Heart left ventricle (tissue), 16 donors: ENCODE results near the gene STRA6. TPM values are rescaled to one million over a fixed set of nuclear protein-coding genes. Genes with fewer than 3 reads are reported as not detected.

Experiments
- ATAC-seq, 4 donors: fragments of 200-7000 bp; cut with Tn5 transposase; one replicate each; pipeline ENCODE4 v1.9.1; 2020 to 2022; ENCODE audit warnings: moderate library complexity in 4 of 4, mild to moderate bottlenecking in 3 of 4, moderate number of reproducible peaks in 1 of 4
- DNase-seq, 5 donors: peaks; one replicate each; pipeline ENCODE4 v3.0.0-alpha.2; 2020
- H3K27ac ChIP-seq, 12 donors: fragments of 200-600 bp; sonication (generic) in 4 of 12; one replicate each; pipeline versions ENCODE4 v1.5.0 to v1.8.0; 2016 to 2022; ENCODE audit warnings: mild to moderate bottlenecking in 2 of 12
- H3K27me3 ChIP-seq, 9 donors: fragments of 200-600 bp; sonication (generic) in 2 of 9; one replicate each; pipeline versions ENCODE4 v1.5.1 to v1.8.0; 2016 to 2022; ENCODE audit warnings: mild to moderate bottlenecking in 3 of 9
- H3K36me3 ChIP-seq, 9 donors: fragments of 200-600 bp; sonication (generic) in 2 of 9; one replicate each; pipeline versions ENCODE4 v1.5.0 to v1.8.0; 2018 to 2022; ENCODE audit warnings: mild to moderate bottlenecking in 2 of 9
- H3K4me1 ChIP-seq, 12 donors: fragments of 200-600 bp; sonication (generic) in 4 of 12; one replicate each; pipeline versions ENCODE4 v1.5.0 to v1.8.0; 2016 to 2022; ENCODE audit warnings: mild to moderate bottlenecking in 3 of 12
- H3K4me3 ChIP-seq, 12 donors: fragments of 200-600 bp; sonication (generic) in 4 of 12; one replicate each; pipeline versions ENCODE4 v1.5.0 to v1.8.0; 2017 to 2022; ENCODE audit warnings: mild to moderate bottlenecking in 9 of 12, moderate library complexity in 4 of 12
- H3K9me3 ChIP-seq, 12 donors: fragments of 200-600 bp; sonication (generic) in 4 of 12; one replicate each; pipeline versions ENCODE4 v1.5.0 to v1.8.0; 2016 to 2022; ENCODE audit warnings: mild to moderate bottlenecking in 1 of 12
- POLR2A ChIP-seq, 2 donors: fragments of 450-650 bp; IDR thresholded peaks; one replicate each; pipeline ENCODE4 v1.6.1; 2017; ENCODE audit warnings: antibody characterized with exemption in 2 of 2, mild to moderate bottlenecking in 2 of 2, moderate library complexity in 2 of 2
- WGBS, 4 donors: extraction: QIAGEN DNeasy Blood & Tissue Kit in 2 of 4; methylation state at CpG; one replicate each; pipeline versions ENCODE4 v1.1.5 to v1.1.7; 2013 to 2018; 5-methylcytosine and 5-hydroxymethylcytosine counted together
- intact Hi-C, 10 donors: fragments of 100-400 bp; cut with DNase I; formaldehyde crosslinking; loops; one replicate each; pipeline versions ENCODE4 v1.11.1 to v1.14.2; 2022
- polyA plus RNA-seq, 2 donors: library from polyadenylated mRNA; stranded (reverse); fragments of 200-250 nt; gene quantifications; one replicate each; pipeline ENCODE4 v1.2.3, GENCODE V29; 2013
- total RNA-seq, 9 donors: library from RNA; depleted of rRNA in 2 of 9; stranded (reverse); fragments of >200 nt in 2 of 9; fragmentation: NEBNext Ultra II Directional in 3 of 9; extraction: Animal tissue kit (Norgen Biotek cat#: 25700) in 3 of 9; gene quantifications; one replicate each; pipeline versions ENCODE4 v1.1.0 to v1.2.4, GENCODE V29; 2016 to 2023
- TF ChIP-seq, protein P1 (sequence below), 12 donors: fragments of 200-600 bp; sonication (generic) in 4 of 12; IDR thresholded peaks; one replicate each; pipeline versions ENCODE4 v1.5.0 to v1.8.0; 2018 to 2022; ENCODE audit warnings: antibody characterized with exemption in 12 of 12, mild to moderate bottlenecking in 5 of 12
- donor health status: ischemic (EF 13 %, LVEDD 7.1; RV severe dilation, severe dysfunction).
- donor health status: healthy with polysubstance abuse.
- donor health status: DM: no; HTN: yes; CAD: no.
- donor health status: DM: no; HTN: no; CAD: no.
- donor health status: ischemic (EF 25% LVEDD 6.9; RV normal size, moderate dysfunction).
- donor health status: ischemic (EF 25% LVEDD 5.7; RV mildly dilated, moderate dysfunction).
- donor health status: healthy.
- donor health status: DM: yes; HTN: yes; CAD: no.
- donor health status: ischemic (EF 35%, LVEDD 5.7; RV mildly dilated, moderate dysfunction).
- donor health status: nonischemic (EF 11% LVEDD 7.7; RV severe dilation, severe dysfunction).
- donor health status: DM: yes; HTN: yes; CAD: no.
- donor health status: PGD.
- donor health status: ischemic (EF 29% LVEDD 5.4; RV normal size, mild dysfunction).
- donor health status: nonischemic (EF 23%, LVEDD 6.1; RV moderate dilation, normal function).

The STRA6 gene
- total and polyA plus RNA-seq, 11 donors: 0.08 to 0.24 (median 0.14) TPM; not detected in 8

DNA sequence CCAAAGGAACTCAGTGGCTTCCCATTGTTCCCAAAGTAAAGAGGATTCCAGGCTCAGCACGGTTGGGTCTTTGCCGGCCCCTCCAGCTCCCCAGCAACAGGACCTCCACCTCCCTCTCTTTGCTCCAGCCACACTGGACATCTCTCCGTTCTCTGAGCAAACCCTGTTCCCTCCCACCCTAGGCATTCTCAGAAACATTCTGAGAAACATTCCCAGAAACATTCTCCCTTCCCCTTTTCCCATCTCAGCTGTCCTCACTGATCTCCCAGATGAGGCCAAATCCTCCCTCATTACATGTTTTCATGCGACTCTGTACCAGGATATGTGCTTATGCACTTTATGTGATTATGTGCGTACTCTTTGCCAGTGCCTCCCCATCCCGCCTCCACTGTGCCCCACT is 47.7 kb upstream of the STRA6 start:
- H3K27me3 ChIP-seq: peaks cover 0 to 9% (median 5%) of the 10 kb centered on the region in 9 donors
- DNase-seq (no peak), ATAC-seq (no peak)
- H3K4me3 ChIP-seq: no peak overlapping the region
- H3K36me3 ChIP-seq: no peaks in the 10 kb centered on the region
- H3K9me3 ChIP-seq: no peaks in the 10 kb centered on the region
- peak overlapping the region in 4 of 12 donors; percentile 8 to 77 (median 54) for H3K27ac ChIP-seq
- peaks cover 0 to 39% (median 21%) of the 10 kb centered on the region in 12 donors for H3K4me1 ChIP-seq
- intact Hi-C loops: loop anchor here in 3 of 10 donors (5.0 to 10.0 kb wide), 3 partner anchors 37 to 55 kb away; no protein-coding TSS in a partner anchor
- no peak for TF ChIP-seq POLR2A (IDR thresholded peaks at IDR 0.05)
- TF ChIP-seq, protein P1, sequence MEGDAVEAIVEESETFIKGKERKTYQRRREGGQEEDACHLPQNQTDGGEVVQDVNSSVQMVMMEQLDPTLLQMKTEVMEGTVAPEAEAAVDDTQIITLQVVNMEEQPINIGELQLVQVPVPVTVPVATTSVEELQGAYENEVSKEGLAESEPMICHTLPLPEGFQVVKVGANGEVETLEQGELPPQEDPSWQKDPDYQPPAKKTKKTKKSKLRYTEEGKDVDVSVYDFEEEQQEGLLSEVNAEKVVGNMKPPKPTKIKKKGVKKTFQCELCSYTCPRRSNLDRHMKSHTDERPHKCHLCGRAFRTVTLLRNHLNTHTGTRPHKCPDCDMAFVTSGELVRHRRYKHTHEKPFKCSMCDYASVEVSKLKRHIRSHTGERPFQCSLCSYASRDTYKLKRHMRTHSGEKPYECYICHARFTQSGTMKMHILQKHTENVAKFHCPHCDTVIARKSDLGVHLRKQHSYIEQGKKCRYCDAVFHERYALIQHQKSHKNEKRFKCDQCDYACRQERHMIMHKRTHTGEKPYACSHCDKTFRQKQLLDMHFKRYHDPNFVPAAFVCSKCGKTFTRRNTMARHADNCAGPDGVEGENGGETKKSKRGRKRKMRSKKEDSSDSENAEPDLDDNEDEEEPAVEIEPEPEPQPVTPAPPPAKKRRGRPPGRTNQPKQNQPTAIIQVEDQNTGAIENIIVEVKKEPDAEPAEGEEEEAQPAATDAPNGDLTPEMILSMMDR (IDR thresholded peaks at IDR 0.05): no peak
- 85 to 87% (median 86%) methylated on average over 6 of the region's 6 CpGs for WGBS, 4 donors

DNA sequence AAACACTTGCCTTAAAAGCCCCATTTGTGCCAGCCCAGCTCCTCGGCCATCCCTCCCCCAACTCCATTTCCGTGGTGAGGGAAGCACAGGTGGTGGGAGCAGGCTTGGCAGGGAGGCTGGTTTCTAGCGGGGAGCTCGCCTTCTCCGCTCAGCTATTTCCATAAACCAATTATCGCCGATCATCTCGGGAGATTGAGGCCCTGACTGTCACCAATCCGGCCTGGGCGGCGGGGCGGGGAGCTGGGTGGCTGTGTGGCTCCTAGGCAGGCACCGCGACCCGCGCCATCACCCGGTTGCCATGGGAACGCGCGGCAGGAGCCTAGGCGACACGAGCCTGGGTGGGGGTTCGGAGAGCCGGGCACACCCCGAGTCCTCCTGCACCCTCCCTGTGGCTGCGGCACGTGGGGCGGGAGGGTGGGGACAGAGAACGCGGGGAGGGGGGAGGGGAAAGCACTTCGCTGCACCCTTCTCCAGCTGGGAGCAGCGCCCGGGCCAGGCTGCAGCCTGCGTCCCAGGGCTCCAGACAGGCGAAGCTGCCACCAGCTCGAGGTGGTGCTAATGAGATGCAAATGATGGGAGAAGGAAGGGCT is 42.9 kb upstream of the STRA6 start:
- ATAC-seq: peak in 3 of 4 donors; percentile 31 to 46 (median 45)
- peaks cover 0 to 40% (median 21%) of the 10 kb centered on the region in 12 donors for H3K4me1 ChIP-seq
- no peaks in the 10 kb centered on the region for H3K36me3 ChIP-seq
- peaks cover 0 to 12% (median 6%) of the 10 kb centered on the region in 9 donors for H3K27me3 ChIP-seq
- no peak for DNase-seq
- intact Hi-C loops: loop anchor here in 1 of 10 donors (10.0 kb wide), 1 partner anchor 49 kb away; no protein-coding TSS in a partner anchor
- 4 to 9% (median 6%) methylated on average over 18 to 36 of the region's 36 CpGs for WGBS, 4 donors
- H3K27ac ChIP-seq: no peak overlapping the region
- H3K9me3 ChIP-seq: no peaks in the 10 kb centered on the region
- TF ChIP-seq, protein P1 (IDR thresholded peaks at IDR 0.05): no peak
- TF ChIP-seq POLR2A (IDR thresholded peaks at IDR 0.05): no peak
- no peak overlapping the region for H3K4me3 ChIP-seq

DNA sequence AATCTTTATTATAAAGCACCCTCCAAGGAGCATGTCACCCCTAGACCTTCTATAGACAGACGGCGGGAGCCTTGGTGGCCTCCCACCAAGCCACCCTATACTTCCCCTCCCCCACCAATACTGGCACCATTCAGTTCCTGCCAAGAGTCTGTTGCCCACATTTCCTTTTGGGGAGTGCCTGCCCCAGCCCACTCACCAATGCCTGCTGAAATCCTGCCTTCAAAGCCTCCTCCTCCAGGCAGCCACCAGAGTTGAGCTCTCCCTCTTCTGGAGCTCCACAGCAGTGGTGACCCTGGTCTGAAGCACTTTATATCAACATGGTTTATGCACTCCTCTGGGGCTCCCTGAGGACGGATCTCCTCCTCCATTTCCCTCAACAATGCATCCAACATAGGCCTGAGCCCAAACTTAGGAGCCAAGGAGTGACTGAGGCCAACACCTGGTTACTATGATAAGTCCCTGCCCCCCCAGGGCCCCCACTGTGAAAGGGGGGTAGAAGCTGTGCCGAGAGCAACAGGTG is 42.3 kb upstream of the STRA6 start:
- Histone ChIP-seq H3K36me3 (no peaks in the 10 kb centered on the region), H3K27ac (no peak overlapping the region), H3K4me3 (no peak overlapping the region), H3K9me3 (no peaks in the 10 kb centered on the region), H3K27me3 (peaks cover 0 to 12% (median 6%) of the 10 kb centered on the region in 9 donors), H3K4me1 (peaks cover 0 to 42% (median 25%) of the 10 kb centered on the region in 12 donors)
- WGBS, 4 donors: 55 to 84% (median 60%) methylated on average over 3 to 4 of the region's 4 CpGs
- TF ChIP-seq, protein P1 (IDR thresholded peaks at IDR 0.05): no peak
- TF ChIP-seq POLR2A (IDR thresholded peaks at IDR 0.05): no peak
- intact Hi-C loops: loop anchor here in 5 of 10 donors (5.0 to 10.0 kb wide), 5 partner anchors 50 to 118 kb away; partner anchors contain the start of gene ISLR2 (in 1 of the 5)
- no peak for ATAC-seq
- no peak for DNase-seq

DNA sequence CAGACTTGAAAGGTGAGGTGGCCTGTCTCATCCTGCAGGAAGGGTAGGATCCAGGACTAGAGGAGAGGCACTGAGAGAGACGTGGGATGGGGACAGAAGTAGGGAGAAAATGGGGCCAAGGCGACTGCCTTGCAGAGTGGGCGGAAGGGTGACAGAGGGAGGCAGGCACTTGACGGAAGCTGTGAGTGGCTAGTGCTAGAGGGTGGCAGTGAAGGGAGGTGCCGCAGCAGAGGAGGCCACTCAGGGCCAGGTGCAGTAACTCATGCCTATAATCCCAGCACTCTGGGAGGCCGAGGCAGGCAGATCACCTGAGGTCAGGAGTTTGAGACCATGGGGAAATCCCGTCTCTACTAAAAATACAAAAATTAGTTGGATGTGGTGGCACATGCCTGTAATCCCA is 40.8 kb upstream of the STRA6 start:
- ATAC-seq (no peak), DNase-seq (no peak)
- H3K4me3 ChIP-seq: no peak overlapping the region
- H3K4me1 ChIP-seq: peaks cover 0 to 52% (median 30%) of the 10 kb centered on the region in 12 donors
- TF ChIP-seq POLR2A (IDR thresholded peaks at IDR 0.05): no peak
- TF ChIP-seq, protein P1 (IDR thresholded peaks at IDR 0.05): no peak
- peaks cover 0 to 12% (median 6%) of the 10 kb centered on the region in 9 donors for H3K27me3 ChIP-seq
- intact Hi-C loops: loop anchor here in 5 of 10 donors (5.0 to 10.0 kb wide), 5 partner anchors 51 to 116 kb away; partner anchors contain the start of gene ISLR2 (in 1 of the 5)
- H3K9me3 ChIP-seq: no peaks in the 10 kb centered on the region
- H3K27ac ChIP-seq: no peak overlapping the region
- no peaks in the 10 kb centered on the region for H3K36me3 ChIP-seq
- 87 to 93% (median 89%) methylated on average over 7 of the region's 7 CpGs for WGBS, 4 donors
